HG03064 (cell line): ENCODE measurements around the gene RFX3.

ENCODE experiments used
- ATAC-seq: cut with Tn5 transposase; IDR thresholded peaks from one replicate; pipeline ENCODE4 v1.9.1; 2021; ENCODE audit warnings: low read depth; ENCODE audit not compliant: unreplicated experiment

RFX3 gene

GRCh38 chr9:3479514-3480352 is 46.1 kb downstream of the RFX3 start:
- ATAC-seq = peak; percentile 31

DNA sequence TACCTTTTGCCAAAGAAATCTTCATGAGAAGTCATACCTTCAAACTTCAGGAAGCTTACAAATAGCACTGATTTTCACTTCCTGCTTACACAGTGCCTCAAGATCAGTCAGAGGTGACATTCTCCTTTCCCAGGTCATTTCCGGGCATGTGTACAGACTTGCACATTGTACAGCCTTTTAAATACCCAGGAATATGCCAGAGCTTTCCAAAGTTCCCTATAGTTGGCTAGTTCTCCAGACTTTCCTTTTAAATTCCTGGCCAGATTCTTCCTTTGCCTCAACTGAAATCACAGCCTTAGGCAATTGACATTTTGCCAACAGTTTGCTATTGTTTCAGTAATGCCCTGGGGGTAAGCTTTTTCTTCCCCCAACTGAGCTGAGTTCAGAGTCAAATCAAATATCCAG is 47.2 kb downstream of the RFX3 start:
- no peak for ATAC-seq

DNA sequence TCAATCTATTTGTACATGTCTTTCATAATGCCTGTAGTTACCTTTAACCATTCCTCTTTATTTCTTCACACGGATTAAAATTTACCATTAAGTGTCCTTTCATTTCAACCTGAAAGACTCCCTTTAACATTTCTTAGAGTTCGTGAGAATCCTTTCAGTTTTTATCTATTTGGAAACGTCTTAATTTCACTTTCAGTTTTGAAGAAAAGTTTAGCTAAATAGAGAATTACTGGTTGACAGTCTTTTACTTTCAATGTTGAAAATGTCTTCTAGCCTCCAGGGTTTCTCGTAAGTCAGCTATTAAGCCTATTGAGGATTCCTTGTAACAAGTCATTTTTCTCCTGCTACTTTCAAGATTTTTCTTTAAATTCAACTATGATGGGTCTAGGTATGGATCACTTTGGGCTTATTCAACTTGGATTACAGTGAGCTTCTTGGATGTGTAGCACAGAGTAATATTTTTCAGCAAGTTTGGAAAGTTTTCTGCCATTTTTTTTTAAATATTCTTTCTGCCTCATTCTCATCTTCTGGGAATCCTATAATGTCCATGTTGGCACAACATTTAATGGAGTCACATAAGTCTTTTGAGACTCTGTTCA is 48.5 kb downstream of the RFX3 start:
- ATAC-seq = no peak

DNA sequence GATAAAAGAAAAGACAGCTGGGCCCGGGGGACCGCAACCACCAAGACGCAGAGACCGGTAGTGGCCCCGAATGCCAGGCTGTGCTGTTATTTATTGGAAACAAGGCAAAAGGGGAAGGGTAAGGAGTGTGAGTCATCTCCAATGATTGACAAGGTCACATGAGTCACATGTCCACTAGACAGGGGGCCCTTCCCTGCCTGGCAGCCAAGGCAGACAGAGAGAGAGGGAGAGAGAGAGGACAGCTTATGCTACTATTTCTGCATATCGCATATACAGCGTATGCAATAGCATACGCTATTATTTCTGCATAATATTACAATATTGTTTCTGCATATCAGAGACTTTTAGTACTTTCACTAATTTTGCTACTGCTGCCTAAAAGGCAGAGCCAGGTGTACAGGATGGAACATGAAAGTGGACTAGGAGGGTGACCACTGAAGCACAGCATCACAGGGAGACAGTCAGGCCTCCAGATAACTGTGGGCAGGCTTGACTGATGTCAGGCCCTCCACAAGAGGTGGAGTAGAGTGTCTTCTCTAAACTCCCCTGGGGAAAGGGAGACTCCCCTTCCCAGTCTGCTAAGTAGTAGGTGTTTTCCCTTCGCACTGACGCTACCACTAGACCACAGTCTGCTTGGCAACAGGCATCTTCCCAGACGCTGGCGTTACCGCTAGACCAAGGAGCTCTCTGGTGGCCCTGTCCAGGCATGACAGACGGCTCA is 50.3 kb downstream of the RFX3 start:
- no peak for ATAC-seq

GRCh38 chr9:3474821-3475220 is 51.0 kb downstream of the RFX3 start:
- ATAC-seq = no peak

GRCh38 chr9:3473405-3473804 is 52.4 kb downstream of the RFX3 start:
- peak; percentile 50 for ATAC-seq

- ATAC-seq = no peak
Observed at GRCh38 chr9:3471883-3472282, 53.9 kb downstream of the RFX3 start.

GRCh38 chr9:3468421-3469205 is 57.2 kb downstream of the RFX3 start:
- ATAC-seq = no peak

GRCh38 chr9:3467593-3468219 is 58.1 kb downstream of the RFX3 start:
- peak; percentile 97 for ATAC-seq

DNA sequence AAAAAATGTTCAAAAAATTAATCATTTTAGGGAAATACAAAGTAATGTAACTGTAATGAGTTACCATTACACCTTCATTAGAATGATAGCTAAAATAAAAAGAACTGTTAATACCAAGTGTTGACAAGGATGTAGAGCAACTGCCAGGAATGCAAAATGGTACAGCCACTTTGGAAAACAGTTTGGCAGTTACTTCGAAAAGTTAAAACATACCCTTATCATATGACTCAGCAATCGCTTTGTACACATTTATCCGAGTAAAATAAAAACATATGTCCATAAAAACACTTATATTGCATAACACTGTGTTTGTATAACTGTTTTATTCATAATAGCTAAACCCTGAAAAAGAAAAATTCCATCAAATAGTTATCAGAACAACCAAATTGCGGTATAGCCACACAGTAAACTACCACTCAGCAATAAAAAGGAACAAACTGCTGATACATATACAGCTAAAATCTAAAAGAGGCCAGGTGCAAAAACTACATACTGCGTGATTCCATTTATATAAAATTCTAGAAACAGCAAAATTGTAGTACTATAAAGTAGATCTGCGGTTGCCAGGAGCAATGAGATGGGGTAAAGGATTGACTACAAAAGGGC is 61.7 kb downstream of the RFX3 start:
- ATAC-seq = no peak

DNA sequence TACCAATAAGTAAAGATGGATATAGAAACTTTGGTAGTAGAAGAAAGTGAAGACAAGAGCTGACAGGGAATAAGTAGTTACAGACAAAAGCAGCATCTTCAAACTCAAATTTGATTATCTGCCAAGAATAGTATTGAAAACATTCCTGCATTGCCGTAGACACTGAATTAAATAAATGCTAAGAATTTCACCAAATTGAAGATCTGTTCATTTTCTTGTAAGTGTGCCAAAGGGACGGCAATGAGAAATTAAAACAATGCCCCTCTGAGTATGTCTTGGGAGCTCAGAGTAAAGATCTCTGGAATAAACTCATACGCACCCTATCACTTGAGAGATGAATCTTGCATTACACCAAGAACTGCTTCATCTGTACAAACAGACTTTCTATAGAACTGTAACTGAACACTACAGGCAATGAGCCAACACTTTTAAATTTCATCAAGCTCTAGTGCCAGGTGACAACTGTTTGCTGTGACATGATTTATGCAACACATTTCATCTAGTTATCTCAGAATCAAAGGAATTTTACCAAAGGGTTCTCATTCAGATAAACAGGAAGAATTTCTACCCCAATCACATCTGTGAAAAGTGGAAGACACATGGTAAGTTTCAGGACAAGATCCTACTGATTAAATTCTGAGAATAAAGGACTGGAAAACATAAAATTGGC is 66.9 kb downstream of the RFX3 start:
- no peak for ATAC-seq

GRCh38 chr9:3457175-3457574 is 68.6 kb downstream of the RFX3 start:
- no peak for ATAC-seq

- ATAC-seq = no peak
Observed at GRCh38 chr9:3455717-3456116, 70.1 kb downstream of the RFX3 start.

GRCh38 chr9:3455094-3455493 is 70.7 kb downstream of the RFX3 start:
- ATAC-seq = no peak

- no peak for ATAC-seq
Observed at GRCh38 chr9:3451956-3452355, 73.8 kb downstream of the RFX3 start.

- no peak for ATAC-seq
Observed at GRCh38 chr9:3447788-3448187, 78.0 kb downstream of the RFX3 start.

DNA sequence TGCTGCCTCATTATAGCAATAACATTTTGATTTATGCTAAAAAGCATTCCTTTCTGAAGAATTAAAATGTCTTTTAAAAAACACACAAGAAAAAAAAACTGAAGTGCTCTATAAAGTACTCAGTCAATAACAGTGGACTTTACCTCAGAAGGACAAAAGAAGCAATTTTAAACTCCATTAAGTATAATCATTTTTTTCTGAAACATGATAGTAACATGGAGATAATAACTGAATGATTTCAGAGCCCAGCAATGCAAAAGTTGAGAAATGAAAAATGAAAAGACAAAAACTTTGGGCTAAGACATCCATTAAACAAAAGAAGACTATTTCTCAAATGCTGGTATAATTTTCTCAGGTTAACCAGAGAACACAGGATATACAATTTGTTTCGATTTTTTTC is 78.7 kb downstream of the RFX3 start:
- no peak for ATAC-seq

DNA sequence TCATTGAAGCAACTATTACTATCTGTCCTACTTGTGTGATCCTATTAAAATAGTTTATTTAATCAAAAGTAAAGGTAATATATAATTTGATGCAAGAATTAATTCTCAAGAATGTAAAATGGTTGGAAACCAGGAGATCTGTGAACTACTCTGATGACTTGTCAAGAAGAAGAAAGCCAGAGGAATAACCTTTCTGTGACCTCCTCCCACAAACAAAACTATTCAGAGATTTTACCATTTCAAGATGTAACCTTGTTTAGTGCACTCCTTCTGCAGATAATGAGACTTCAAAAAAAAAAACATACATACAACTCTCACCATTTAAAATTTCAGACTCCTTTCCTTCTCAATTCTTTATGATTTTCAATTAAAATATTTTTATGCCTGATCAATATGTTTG is 79.5 kb downstream of the RFX3 start:
- ATAC-seq = no peak

DNA sequence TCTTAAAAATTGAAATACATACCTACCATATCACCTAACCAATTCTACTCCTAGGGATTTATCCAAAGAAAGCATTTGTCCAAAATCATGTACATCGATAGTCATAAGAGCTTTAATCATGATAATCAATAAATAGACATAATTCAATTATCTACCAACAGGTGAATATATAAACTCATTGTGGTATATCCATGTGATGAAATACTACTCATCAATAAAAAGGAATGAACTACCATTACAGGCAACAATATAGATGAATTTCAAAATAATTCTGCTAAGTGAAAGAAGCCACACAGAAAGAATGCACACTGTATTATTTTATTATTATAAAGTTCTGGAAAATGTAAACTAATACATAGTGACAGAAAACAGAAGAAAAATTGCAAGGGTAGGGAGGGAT is 81.8 kb downstream of the RFX3 start:
- no peak for ATAC-seq
